HCT116 (cell line): Measurements from ENCODE around the gene CACNA2D2. TPM values are rescaled to one million over a fixed set of nuclear protein-coding genes. Genes with fewer than 3 reads are reported as not detected.
A peak's percentile ranks its signal among the peaks of the same experiment; 100 is the strongest.

ENCODE experiments used
- ATAC-seq: fragments of 200-7000 bp; cut with Tn5 transposase; 2 replicates; pipeline ENCODE4 v1.9.1; 2020; ENCODE audit warnings: mild to moderate bottlenecking, moderate library complexity
- BruUV-seq: library from RNA; stranded (reverse); fragments of 400-500 nt; replicated peaks from 2 replicates; lab custom pipeline; 2021; lab: Mats Ljungman, UMichigan
- CTCF ChIA-PET: fragments of 300-600 bp; sonication (Branson Sonifier 250); formaldehyde crosslinking; loops from one replicate; lab custom pipeline; 2021; ENCODE audit warnings: antibody characterized with exemption; lab: Charles Lee
- POLR2A ChIA-PET: fragments of 300-600, 350-600 bp; sonication (Branson Sonifier 250); formaldehyde crosslinking; loops from one replicate; lab custom pipeline; 2021; ENCODE audit warnings: antibody characterized with exemption; lab: Charles Lee
- RAD21 ChIA-PET, 2 experiments: fragments of 300-600 bp; sonication (Branson Sonifier 250); formaldehyde crosslinking; loops; one replicate each; lab custom pipeline; 2023; ENCODE audit warnings: low total read pairs in 2 of 2; ENCODE audit not compliant: uncharacterized antibody in 2 of 2, unreplicated experiment in 2 of 2, low non-redundant PET in 1 of 2; lab: Charles Lee
- DNase-seq: peaks from one replicate; pipeline ENCODE4 v3.0.0-alpha.2; 2010; ENCODE audit warnings: low read depth, low spot score
- H2AFZ ChIP-seq: fragments of 200-600 bp; shearing (Covaris generic), sonication (generic); 2 replicates; pipeline ENCODE4 v1.6.1; 2017; ENCODE audit warnings: low read depth, mixed run types, mixed read lengths, antibody characterized with exemption, low read length; ENCODE audit not compliant: poor library complexity, severe bottlenecking
- H3K27ac ChIP-seq: 2 replicates; pipeline ENCODE4 v1.5.1; 2012; ENCODE audit warnings: low read depth, low read length
- H3K27me3 ChIP-seq: fragments of 200-600 bp; sonication (generic); 2 replicates; pipeline ENCODE4 v1.6.1; 2016; ENCODE audit warnings: mixed run types, low read length, mixed read lengths; ENCODE audit not compliant: insufficient read depth
- H3K36me3 ChIP-seq, 2 experiments: fragments of 200-500 bp in 1 of 2; fragments of 200-600 bp in 1 of 2; sonication (Bioruptor generic) in 1 of 2; sonication (generic) in 1 of 2; 2 replicates each; pipeline versions ENCODE4 v1.5.1 to v1.6.1; 2014 to 2016; ENCODE audit warnings: low read length in 2 of 2, inconsistent platforms in 1 of 2, mixed read lengths in 1 of 2, mixed run types in 1 of 2; ENCODE audit not compliant: insufficient read depth in 2 of 2, control insufficient read depth in 1 of 2
- H3K4me1 ChIP-seq, 2 experiments: fragments of 200-600 bp in 1 of 2; sonication (generic) in 1 of 2; 2 replicates each; pipeline versions ENCODE4 v1.5.1 to v1.6.1; 2012 to 2017; ENCODE audit warnings: low read length in 2 of 2, inconsistent platforms in 1 of 2, mild to moderate bottlenecking in 1 of 2, mixed read lengths in 1 of 2, mixed run types in 1 of 2, moderate library complexity in 1 of 2; ENCODE audit not compliant: insufficient read depth in 2 of 2, control insufficient read depth in 1 of 2
- H3K4me2 ChIP-seq: fragments of 200-600 bp; sonication (generic); 2 replicates; pipeline ENCODE4 v1.6.1; 2017; ENCODE audit warnings: mixed run types, low read length, mixed read lengths
- H3K4me3 ChIP-seq, 2 experiments: fragments of 200-600 bp in 1 of 2; sonication (generic) in 1 of 2; replicated peaks in 1 of 2; 2 replicates each; pipeline ENCODE4 v1.5.1; 2011 to 2016; ENCODE audit warnings: low read length in 2 of 2, control low read depth in 1 of 2, low read depth in 1 of 2, mild to moderate bottlenecking in 1 of 2, mixed read lengths in 1 of 2, mixed run types in 1 of 2
- H3K79me2 ChIP-seq: fragments of 200-600 bp; sonication (generic); 2 replicates; pipeline ENCODE4 v1.6.1; 2017; ENCODE audit warnings: mild to moderate bottlenecking, mixed run types, low read length, moderate library complexity, mixed read lengths; ENCODE audit not compliant: insufficient read depth
- H3K9ac ChIP-seq: fragments of 200-600 bp; sonication (generic); 2 replicates; pipeline ENCODE4 v1.6.1; 2016; ENCODE audit warnings: low read length, mixed read lengths
- H3K9me2 ChIP-seq: fragments of 200-600 bp; sonication (generic), shearing (Covaris generic); 2 replicates; pipeline ENCODE4 v1.6.1; 2017; ENCODE audit warnings: mixed run types, mild to moderate bottlenecking, moderate library complexity; ENCODE audit not compliant: insufficient read depth
- H3K9me3 ChIP-seq, 2 experiments: fragments of 200-500 bp in 1 of 2; fragments of 200-600 bp in 1 of 2; sonication (Bioruptor generic) in 1 of 2; sonication (generic) in 1 of 2; 2 replicates each; pipeline ENCODE4 v1.6.1; 2014 to 2017; ENCODE audit warnings: low read length in 2 of 2, mixed read lengths in 2 of 2, inconsistent platforms in 1 of 2, low read depth in 1 of 2, mild to moderate bottlenecking in 1 of 2, mixed run types in 1 of 2, moderate library complexity in 1 of 2; ENCODE audit not compliant: control insufficient read depth in 1 of 2, insufficient read depth in 1 of 2
- H4K20me1 ChIP-seq: fragments of 200-600 bp; sonication (generic), shearing (Covaris generic); 2 replicates; pipeline ENCODE4 v1.6.1; 2017; ENCODE audit warnings: mixed run types, mild to moderate bottlenecking, moderate library complexity; ENCODE audit not compliant: insufficient read depth
- ATF3 ChIP-seq: IDR thresholded peaks from 2 replicates; pipeline ENCODE4 v1.6.1; 2012
- CBX3 ChIP-seq: IDR thresholded peaks from 2 replicates; pipeline ENCODE4 v1.6.1; 2012; ENCODE audit warnings: low read depth
- CEBPB ChIP-seq: IDR thresholded peaks from 2 replicates; pipeline ENCODE4 v1.6.1; 2012; ENCODE audit warnings: low read depth
- CTCF ChIP-seq, 3 experiments: fragments of 200-600 bp in 1 of 3; sonication (generic) in 1 of 3; IDR thresholded peaks in 2 of 3; conservative IDR thresholded peaks in 1 of 3; 2 replicates each; pipeline ENCODE4 v1.5.1; 2012 to 2017; ENCODE audit warnings: low read depth in 2 of 3, low read length in 2 of 3, antibody characterized with exemption in 1 of 3, borderline replicate concordance in 1 of 3, control low read depth in 1 of 3, mild to moderate bottlenecking in 1 of 3, mixed read lengths in 1 of 3, mixed run types in 1 of 3, moderate library complexity in 1 of 3; ENCODE audit not compliant: insufficient read depth in 1 of 3
- EGR1 ChIP-seq: IDR thresholded peaks from 2 replicates; pipeline ENCODE4 v1.6.1; 2012; ENCODE audit warnings: low read depth
- ELF1 ChIP-seq: IDR thresholded peaks from 2 replicates; pipeline ENCODE4 v1.6.1; 2012; ENCODE audit warnings: low read depth, borderline replicate concordance
- JUND ChIP-seq: IDR thresholded peaks from 2 replicates; pipeline ENCODE4 v1.6.1; 2012
- RAD21 ChIP-seq: IDR thresholded peaks from 2 replicates; pipeline ENCODE4 v1.6.1; 2012; ENCODE audit warnings: low read depth, mild to moderate bottlenecking
- SIN3A ChIP-seq: IDR thresholded peaks from 2 replicates; pipeline ENCODE4 v1.6.1; 2012; ENCODE audit warnings: low read depth
- SP1 ChIP-seq: IDR thresholded peaks from 2 replicates; pipeline ENCODE4 v1.6.1; 2012; ENCODE audit warnings: low read depth
- TCF7L2 ChIP-seq: IDR thresholded peaks from 2 replicates; pipeline ENCODE4 v1.7.0; 2011; ENCODE audit warnings: borderline replicate concordance, inconsistent platforms; ENCODE audit not compliant: insufficient read depth, insufficient read length; ENCODE audit errors: extremely low read depth
- ZFX ChIP-seq: fragments of 450-650 bp; IDR thresholded peaks from 2 replicates; pipeline ENCODE4 v1.6.1; 2017
- ZNF274 ChIP-seq: fragments of 200-500 bp; sonication (Bioruptor generic); IDR thresholded peaks from 2 replicates; pipeline ENCODE4 v1.6.1; 2014; ENCODE audit warnings: mild to moderate bottlenecking, low read depth, low read length, inconsistent platforms
- intact Hi-C: fragments of 100-400 bp; cut with micrococcal nuclease; formaldehyde crosslinking; loops from 2 replicates; pipeline ENCODE4 v1.10.0; 2022
- total RNA-seq: library from RNA; stranded (reverse); gene quantifications from one replicate; pipeline ENCODE4 v1.2.1, GENCODE V29; 2021; ENCODE audit not compliant: unreplicated experiment

The CACNA2D2 gene
- total RNA-seq, 1 experiment from 2014 or later = 10.2 TPM

- H3K9me2 ChIP-seq = no peaks in the 10 kb centered on the region
- CTCF ChIA-PET = interaction anchor here (0.8 to 3.6 kb wide), 5 partner anchors 9 to 192 kb away, joined by 3 to 24 read pairs (median 7); partner anchors contain the start of gene RASSF1
- no peaks in the 10 kb centered on the region for H4K20me1 ChIP-seq
- intact Hi-C loops = loop anchor here (10.0 kb wide), 1 partner anchor 1035 kb away; the partner anchor contains the start of gene MANF
- DNase-seq (no peak), ATAC-seq (no peak)
- H3K9ac ChIP-seq = peak overlapping the region; percentile 72
- H2AFZ ChIP-seq = no peak overlapping the region
- POLR2A ChIA-PET = interaction anchor here (0.6 to 2.2 kb wide), 7 partner anchors 9 to 198 kb away, joined by 3 to 21 read pairs (median 4); partner anchors contain the start of genes RASSF1 and TMEM115
- peaks cover 21% of the 10 kb centered on the region for H3K79me2 ChIP-seq
- peak overlapping the region; percentile 70 for H3K27ac ChIP-seq
- RAD21 ChIA-PET = no interaction called here
- peaks cover 7 to 31% of the 10 kb centered on the region in 2 experiments; a peak in 2 of 4 replicates for H3K36me3 ChIP-seq
- TF ChIP-seq JUND (no peak), ZNF274 (no peak), CEBPB (no peak), TCF7L2 (no peak), SP1 (no peak), ZFX (no peak), CBX3 (no peak), CTCF (IDR thresholded peaks at IDR 0.05 in 2 of 3, conservative IDR thresholded peaks at IDR 0.05 in 1 of 3; ENCODE audit: borderline replicate concordance in 1 of 3, insufficient read depth in 1 of 3, low read depth in 2 of 3, low read length in 2 of 3) (no peak), EGR1 (no peak), ELF1 (no peak), SIN3A (no peak), RAD21 (no peak), ATF3 (no peak)
- peak overlapping the region; percentile 73 to 83 for H3K4me3 ChIP-seq
- peaks cover 11 to 43% of the 10 kb centered on the region in 2 experiments for H3K4me1 ChIP-seq
- no peaks in the 10 kb centered on the region for H3K27me3 ChIP-seq
- H3K4me2 ChIP-seq = peak overlapping the region; percentile 91
- no peaks in the 10 kb centered on the region for H3K9me3 ChIP-seq
- TSS peak; percentile 56 for BruUV-seq
Observed at GRCh38 chr3:50350213-50350526, 153.3 kb downstream of the CACNA2D2 start.
